Stimulated activated CD8-positive, alpha-beta memory T cell treated with anti-CD3 and anti-CD28 coated beads, Interleukin-15, amount 100 ng/mL, for 24 hours (primary cell): ENCODE data around the gene PHACTR3.

Source experiments
- DNase-seq: peaks from one replicate; pipeline ENCODE4 v3.0.0-alpha.2; 2020; ENCODE audit warnings: low read depth

The PHACTR3 gene

GRCh38 chr20:59800309-59800708 lies 196.0 kb downstream of the PHACTR3 start:
- no peak for DNase-seq

- DNase-seq, result no peak
Observed at GRCh38 chr20:59802018-59802417, 197.7 kb downstream of the PHACTR3 start.

GRCh38 chr20:59802471-59803221 lies 198.3 kb downstream of the PHACTR3 start:
- DNase-seq, result no peak

GRCh38 chr20:59804347-59804746 lies 200.0 kb downstream of the PHACTR3 start:
- DNase-seq, result no peak

DNA sequence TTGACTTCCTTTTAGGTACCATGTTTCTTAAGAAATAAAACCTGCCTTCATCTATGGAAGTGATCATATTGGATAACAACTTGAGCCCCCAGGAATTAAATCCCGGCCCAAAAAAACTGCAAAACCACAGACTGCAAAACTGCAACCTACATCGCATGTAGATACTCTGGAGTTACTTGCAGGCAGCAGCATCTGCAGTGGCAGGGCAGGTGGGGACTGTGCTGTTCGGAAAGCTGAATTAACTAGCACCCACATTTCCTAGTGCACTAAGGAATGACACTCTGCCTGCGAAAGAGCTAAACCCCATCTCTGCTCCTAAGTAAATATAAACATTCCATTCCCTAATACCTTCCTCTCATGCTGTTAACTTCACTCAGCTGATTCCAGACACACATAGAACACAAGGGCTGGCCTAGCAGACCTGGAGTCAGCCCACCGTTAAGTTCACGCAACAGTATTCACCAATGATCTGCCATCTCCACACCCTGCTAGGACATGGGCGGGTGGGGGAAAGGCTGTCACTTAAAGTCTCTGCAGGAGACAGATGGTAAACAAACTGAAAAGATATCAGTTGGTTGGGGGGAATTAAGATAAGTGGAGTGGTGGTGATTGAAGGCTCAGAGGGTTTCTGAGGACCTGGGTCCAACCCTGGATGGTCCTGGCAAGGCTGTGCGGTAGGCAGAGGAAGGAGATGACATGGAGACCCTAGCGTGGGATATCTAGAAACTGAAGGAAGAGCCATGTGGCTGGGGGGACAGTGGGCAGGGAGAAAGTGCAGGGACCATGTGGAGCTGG lies 200.7 kb downstream of the PHACTR3 start:
- no peak for DNase-seq

GRCh38 chr20:59805786-59806577 lies 201.6 kb downstream of the PHACTR3 start:
- no peak for DNase-seq

DNA sequence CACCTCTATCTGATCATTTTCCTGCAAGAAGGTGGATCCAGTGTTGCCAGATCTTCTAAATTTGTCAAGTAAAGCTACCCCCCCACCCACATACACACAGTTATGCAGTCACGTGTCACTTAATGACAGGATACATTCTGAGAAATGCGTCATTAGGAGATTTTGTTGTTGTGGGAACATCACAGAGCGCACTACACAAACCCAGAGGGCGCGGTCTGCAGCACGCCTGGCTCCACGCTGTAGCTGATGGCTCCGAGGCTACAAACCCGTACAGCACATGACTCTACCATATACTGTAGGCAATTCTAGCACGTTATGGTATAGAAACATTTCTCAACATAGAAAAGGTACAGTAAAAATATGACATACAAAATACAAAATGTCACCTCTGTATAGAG lies 202.2 kb downstream of the PHACTR3 start:
- DNase-seq, result no peak

DNA sequence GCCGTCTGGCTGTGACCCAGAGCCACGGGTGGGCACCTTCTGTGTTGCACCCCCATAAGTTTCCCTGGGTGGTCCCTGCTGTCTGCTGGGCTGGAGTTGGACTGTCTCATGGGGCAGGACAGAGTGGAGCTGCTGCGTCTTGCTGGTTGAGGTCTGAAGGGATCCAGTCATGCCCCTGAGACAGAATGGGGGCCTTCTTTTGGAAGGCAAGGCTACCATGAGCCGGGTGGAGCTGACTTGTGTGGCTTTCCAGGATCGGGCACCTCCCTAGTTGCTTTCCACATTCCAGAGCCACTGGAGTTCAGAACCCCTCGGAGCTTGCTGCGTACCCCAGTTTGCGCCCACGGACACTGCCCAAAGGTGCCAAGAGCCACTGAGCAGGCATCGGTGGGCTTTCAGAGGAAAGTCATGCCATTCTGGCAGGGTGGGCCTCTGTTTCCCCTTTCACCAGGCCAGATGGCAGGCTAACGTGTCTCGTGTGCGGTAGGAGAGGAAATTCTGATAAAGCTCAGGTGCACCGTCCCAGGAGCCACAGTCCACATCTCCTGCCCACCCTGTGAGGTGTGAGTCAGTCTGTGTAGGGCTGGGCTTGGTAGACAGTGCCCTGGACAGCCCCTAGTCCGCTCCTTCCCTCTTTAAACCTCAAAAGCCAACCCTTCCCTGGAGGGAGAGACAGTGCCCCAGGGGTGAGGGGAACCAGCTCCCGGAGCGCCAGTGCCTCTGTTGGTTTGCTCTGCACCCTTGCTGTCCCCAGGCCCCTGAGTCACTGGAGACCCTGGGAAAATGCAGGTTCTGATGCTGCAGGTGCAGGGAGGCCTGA lies 203.8 kb downstream of the PHACTR3 start:
- DNase-seq, result no peak

DNA sequence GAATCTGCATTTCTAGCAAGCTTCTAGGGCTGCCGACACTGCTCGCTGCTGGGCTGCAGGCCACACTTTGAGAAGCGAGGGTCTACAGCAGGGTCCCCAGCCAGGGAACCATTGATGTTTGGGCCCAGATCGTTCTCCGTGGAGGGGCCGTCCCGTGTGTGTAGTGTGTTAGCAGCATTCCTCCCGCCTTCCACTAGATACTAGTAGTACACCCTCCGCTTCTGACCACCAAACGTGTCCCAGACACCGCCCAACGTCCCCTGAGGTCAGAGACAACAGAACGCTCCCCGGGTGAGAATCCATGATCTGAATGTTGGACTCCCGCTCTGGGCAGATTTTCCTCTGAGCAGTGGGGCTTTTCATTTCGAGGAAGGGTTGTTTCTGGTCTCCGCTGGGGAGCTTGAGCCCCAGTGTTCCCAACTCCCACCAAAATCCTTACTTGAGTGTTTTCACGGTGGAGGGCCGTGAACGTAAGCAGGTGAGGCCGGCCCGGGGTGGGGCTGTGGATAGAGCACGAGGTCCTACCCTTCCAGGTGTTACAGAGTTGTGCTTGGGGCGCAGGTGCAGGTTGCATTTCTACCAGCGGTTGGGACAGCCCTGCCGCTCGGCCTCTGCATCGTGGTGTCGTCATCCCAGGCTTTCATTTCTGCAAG lies 204.5 kb downstream of the PHACTR3 start:
- no peak for DNase-seq

DNA sequence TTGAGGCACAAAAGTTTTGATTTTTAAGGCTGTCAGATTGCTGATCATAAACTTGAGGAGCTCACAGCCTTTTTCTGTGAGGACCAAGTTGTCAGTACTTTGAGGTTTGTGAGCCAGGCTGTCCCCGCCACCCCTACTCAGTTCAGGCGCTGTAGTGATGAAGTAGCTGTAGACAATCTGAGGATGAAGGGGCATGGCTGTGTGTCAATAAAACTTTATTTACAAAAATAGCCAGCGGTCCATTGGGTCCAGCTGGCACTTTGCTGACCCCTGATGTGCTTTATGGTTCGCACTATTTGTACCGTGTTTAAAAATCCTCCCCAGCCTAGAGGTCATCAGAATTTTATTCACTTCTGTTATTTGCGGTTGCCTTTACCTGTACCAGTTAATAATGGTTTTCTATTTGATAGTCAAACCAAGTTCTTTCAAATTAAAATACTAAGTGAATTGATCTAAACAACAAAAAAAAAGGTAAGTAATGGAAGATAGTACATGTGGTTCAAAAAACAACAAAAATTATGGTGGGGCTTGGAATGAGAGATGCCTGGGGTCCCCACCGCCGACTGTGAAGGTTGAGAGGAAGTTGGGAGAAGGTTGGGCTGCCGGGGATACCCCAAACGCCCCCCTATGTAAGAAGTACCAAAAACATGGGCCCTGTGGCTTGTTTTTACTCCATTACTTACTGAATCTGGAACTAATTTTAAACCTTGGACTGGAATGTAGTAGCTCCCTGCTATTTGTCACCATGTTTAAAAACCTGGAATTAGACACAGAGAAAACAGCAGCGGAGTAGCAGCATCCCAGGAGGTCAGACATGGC lies 205.5 kb downstream of the PHACTR3 start:
- no peak for DNase-seq

GRCh38 chr20:59810449-59811187 lies 206.3 kb downstream of the PHACTR3 start:
- no peak for DNase-seq

DNA sequence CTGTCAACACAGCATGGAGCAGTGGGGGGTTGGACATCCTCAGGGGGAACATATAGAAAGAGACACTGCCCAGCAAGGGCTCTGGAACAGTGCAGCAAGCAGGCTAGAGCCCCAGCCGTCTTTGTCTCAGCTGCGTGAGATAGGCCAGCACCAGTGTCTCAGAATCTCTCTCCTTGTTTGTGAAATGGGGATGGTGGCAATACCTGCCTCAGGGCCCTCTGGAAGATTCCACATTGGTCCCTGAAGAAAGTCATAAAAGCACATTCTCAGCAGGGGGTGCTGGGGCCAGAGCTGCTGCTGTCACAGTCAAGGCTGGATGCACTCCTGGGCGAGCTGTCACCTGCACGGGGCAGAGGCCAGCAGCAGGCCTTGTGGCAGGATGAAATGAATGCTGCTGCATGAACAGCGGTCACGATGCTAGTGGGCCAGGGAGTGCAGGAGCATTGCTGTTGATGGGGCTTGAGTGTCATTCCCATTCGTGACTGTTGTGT lies 207.4 kb downstream of the PHACTR3 start:
- DNase-seq, result no peak

- no peak for DNase-seq
Observed at GRCh38 chr20:59812286-59813125, 208.2 kb downstream of the PHACTR3 start.

DNA sequence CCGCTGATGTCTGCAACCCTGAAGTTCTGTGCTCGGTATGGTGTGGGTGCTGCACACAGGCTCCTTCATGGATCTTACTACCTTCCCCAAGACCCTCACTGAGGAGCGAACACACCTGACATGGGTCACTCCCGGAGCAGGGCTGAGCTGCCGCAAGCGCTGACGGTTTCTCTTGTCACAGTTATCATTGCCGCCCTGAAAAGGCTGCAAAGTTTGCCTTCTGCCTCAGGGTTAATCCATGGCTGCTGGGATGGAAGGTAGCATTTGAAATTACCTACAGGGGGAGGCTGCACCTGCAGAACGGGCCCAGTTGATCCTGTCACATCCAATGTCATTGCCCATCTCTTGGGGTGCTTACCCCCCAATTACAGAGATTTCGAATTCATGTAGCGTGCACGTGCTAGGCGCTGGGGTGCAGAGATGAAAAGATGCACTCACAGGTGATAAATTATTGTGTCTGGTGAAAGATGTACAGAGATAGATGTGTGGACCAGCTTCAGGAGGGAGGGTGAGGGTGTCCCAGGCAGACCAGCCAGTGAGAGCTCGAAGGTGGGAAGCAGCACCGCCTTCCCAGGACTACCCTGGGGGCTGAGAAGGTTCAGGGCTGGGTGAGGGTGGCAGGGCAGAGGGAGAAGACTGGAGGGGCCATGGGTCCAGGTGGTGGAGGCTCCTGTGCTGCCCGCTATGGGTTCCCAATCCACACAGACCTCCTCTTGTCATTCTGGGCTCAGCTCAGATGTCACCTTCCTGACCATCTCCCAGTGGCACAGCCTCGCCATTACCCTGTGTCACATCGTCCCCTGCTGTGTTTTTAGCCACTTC lies 209.0 kb downstream of the PHACTR3 start:
- DNase-seq, result no peak

- DNase-seq, result no peak
Observed at GRCh38 chr20:59813948-59814839, 209.9 kb downstream of the PHACTR3 start.

DNA sequence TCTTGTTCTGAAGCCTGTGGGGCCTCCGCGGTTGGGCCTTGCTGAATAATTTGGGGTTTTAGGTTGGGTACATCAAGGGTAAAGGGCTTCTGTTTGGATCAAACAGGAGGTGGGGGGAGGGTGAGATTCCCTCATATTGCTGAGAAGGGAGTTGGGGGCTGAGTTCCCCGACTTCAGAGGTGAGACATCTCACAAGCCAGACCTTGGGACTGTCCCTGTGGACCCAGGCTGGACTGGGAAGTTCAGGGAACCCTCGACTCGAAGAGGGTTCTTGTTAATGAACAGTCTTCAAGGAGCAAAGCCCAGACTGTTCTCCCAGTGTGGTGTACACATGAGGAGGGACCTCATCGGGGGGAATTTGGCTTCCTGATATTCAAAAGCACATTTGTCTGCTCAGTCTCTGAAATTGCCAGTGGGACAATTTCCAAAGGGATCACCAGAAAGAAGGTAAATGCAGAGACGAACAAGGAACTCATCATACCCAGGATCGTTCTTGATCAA lies 210.6 kb downstream of the PHACTR3 start:
- no peak for DNase-seq
